ENCODE measurements around the gene ANKRD34A. TPM values are rescaled to one million over a fixed set of nuclear protein-coding genes. Genes with fewer than 3 reads are reported as not detected.

Gene ANKRD34A
- total and polyA plus RNA-seq, 2 of the 13 experiments (the other 11 are each of a cell fraction or from before 2014, with no cell fraction given): 0.05 to 0.07 TPM

DNA sequence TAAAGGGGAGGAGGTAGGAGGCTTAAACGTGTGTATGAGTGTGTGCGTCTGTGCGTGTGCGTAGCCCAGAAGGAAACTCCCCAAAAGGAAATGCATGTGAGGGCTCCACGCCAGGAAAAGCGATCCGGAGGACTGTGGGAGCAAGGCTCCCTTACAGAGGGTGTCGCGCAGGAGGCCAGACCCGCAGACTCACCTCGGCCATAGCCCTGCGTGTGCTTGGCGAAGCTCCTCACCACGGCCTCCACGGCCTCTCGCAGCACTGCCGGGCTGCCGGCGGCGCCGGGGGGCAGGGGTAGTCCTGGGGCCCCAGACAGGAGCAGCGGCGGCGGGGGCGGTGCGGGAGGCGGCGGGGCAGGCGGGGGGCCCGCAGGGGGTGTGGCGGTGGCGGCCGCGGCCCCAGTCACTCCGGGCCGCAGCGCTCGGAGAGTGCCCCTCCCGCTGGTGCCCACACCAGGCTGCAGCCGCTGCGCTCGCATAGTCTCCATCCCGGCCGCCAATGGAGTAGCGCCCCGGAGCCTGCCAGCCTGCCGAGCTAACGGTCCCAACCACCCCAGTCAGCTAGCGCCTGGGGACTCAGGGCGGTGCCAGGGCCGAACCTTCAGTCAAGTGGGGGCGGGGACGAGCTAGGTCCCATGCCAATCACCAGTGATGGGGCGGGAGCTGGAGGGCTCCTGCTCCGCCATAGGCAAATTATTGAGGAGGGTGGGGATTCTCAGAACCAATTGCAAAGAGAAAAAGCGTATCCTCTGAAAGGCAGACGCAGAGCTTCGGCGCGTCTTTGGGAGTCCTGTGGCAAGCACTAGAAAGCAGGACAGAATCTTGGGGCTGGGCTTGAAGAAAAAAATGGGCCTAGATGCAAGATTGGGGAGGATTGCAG, 6.7 kb downstream of the ANKRD34A start, which contains the start of gene LIX1L (continued):
- TF ChIP-seq, protein P1, sequence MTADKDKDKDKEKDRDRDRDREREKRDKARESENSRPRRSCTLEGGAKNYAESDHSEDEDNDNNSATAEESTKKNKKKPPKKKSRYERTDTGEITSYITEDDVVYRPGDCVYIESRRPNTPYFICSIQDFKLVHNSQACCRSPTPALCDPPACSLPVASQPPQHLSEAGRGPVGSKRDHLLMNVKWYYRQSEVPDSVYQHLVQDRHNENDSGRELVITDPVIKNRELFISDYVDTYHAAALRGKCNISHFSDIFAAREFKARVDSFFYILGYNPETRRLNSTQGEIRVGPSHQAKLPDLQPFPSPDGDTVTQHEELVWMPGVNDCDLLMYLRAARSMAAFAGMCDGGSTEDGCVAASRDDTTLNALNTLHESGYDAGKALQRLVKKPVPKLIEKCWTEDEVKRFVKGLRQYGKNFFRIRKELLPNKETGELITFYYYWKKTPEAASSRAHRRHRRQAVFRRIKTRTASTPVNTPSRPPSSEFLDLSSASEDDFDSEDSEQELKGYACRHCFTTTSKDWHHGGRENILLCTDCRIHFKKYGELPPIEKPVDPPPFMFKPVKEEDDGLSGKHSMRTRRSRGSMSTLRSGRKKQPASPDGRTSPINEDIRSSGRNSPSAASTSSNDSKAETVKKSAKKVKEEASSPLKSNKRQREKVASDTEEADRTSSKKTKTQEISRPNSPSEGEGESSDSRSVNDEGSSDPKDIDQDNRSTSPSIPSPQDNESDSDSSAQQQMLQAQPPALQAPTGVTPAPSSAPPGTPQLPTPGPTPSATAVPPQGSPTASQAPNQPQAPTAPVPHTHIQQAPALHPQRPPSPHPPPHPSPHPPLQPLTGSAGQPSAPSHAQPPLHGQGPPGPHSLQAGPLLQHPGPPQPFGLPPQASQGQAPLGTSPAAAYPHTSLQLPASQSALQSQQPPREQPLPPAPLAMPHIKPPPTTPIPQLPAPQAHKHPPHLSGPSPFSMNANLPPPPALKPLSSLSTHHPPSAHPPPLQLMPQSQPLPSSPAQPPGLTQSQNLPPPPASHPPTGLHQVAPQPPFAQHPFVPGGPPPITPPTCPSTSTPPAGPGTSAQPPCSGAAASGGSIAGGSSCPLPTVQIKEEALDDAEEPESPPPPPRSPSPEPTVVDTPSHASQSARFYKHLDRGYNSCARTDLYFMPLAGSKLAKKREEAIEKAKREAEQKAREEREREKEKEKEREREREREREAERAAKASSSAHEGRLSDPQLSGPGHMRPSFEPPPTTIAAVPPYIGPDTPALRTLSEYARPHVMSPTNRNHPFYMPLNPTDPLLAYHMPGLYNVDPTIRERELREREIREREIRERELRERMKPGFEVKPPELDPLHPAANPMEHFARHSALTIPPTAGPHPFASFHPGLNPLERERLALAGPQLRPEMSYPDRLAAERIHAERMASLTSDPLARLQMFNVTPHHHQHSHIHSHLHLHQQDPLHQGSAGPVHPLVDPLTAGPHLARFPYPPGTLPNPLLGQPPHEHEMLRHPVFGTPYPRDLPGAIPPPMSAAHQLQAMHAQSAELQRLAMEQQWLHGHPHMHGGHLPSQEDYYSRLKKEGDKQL (CRISPR knock-in tag; IDR thresholded peaks at IDR 0.05; ENCODE audit: low read depth): no peak
- no peak for TF ChIP-seq AGO1 (IDR thresholded peaks at IDR 0.05; ENCODE audit: low read depth, low read length, poor library complexity, severe bottlenecking)
- TF ChIP-seq ZNF333 (CRISPR knock-in tag; IDR thresholded peaks at IDR 0.05; ENCODE audit: borderline replicate concordance): no peak
- no peak for TF ChIP-seq MEIS2 (CRISPR knock-in tag; IDR thresholded peaks at IDR 0.05)
- TF ChIP-seq ZNF556 (CRISPR knock-in tag; IDR thresholded peaks at IDR 0.05; ENCODE audit: borderline replicate concordance): no peak
- no peak for TF ChIP-seq NCOA5 (CRISPR knock-in tag; IDR thresholded peaks at IDR 0.05)
- TF ChIP-seq ZZZ3 (CRISPR knock-in tag; IDR thresholded peaks at IDR 0.05; ENCODE audit: borderline replicate concordance): no peak
- no peak for TF ChIP-seq KAT8 (CRISPR knock-in tag; IDR thresholded peaks at IDR 0.05)
- TF ChIP-seq, protein P2, sequence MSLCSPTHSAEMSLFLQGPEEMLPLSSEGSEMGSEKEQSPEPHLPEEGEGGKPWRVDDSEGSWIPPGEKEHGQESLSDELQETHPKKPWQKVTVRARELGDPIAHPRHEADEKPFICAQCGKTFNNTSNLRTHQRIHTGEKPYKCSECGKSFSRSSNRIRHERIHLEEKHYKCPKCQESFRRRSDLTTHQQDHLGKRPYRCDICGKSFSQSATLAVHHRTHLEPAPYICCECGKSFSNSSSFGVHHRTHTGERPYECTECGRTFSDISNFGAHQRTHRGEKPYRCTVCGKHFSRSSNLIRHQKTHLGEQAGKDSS (CRISPR knock-in tag; IDR thresholded peaks at IDR 0.05; ENCODE audit: borderline replicate concordance, low read depth): no peak
- TF ChIP-seq, protein P3, sequence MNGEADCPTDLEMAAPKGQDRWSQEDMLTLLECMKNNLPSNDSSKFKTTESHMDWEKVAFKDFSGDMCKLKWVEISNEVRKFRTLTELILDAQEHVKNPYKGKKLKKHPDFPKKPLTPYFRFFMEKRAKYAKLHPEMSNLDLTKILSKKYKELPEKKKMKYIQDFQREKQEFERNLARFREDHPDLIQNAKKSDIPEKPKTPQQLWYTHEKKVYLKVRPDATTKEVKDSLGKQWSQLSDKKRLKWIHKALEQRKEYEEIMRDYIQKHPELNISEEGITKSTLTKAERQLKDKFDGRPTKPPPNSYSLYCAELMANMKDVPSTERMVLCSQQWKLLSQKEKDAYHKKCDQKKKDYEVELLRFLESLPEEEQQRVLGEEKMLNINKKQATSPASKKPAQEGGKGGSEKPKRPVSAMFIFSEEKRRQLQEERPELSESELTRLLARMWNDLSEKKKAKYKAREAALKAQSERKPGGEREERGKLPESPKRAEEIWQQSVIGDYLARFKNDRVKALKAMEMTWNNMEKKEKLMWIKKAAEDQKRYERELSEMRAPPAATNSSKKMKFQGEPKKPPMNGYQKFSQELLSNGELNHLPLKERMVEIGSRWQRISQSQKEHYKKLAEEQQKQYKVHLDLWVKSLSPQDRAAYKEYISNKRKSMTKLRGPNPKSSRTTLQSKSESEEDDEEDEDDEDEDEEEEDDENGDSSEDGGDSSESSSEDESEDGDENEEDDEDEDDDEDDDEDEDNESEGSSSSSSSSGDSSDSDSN (CRISPR knock-in tag; IDR thresholded peaks at IDR 0.05): peak; percentile 79
- TF ChIP-seq ZNF577 (CRISPR knock-in tag; IDR thresholded peaks at IDR 0.05; ENCODE audit: borderline replicate concordance, low read depth): no peak
- TF ChIP-seq, protein P4, sequence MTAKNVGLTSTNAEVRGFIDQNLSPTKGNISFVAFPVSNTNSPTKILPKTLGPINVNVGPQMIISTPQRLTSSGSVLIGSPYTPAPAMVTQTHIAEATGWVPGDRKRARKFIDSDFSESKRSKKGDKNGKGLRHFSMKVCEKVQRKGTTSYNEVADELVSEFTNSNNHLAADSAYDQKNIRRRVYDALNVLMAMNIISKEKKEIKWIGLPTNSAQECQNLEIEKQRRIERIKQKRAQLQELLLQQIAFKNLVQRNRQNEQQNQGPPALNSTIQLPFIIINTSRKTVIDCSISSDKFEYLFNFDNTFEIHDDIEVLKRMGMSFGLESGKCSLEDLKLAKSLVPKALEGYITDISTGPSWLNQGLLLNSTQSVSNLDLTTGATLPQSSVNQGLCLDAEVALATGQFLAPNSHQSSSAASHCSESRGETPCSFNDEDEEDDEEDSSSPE (CRISPR knock-in tag; IDR thresholded peaks at IDR 0.05): peak; percentile 22; the same call in 1 of the 2 replicates
- TF ChIP-seq ZBTB1 (CRISPR knock-in tag; IDR thresholded peaks at IDR 0.05; ENCODE audit: borderline replicate concordance): no peak
- TF ChIP-seq, protein P5, sequence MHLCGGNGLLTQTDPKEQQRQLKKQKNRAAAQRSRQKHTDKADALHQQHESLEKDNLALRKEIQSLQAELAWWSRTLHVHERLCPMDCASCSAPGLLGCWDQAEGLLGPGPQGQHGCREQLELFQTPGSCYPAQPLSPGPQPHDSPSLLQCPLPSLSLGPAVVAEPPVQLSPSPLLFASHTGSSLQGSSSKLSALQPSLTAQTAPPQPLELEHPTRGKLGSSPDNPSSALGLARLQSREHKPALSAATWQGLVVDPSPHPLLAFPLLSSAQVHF (CRISPR knock-in tag; IDR thresholded peaks at IDR 0.05): no peak
- no peak for TF ChIP-seq TBX2 (CRISPR knock-in tag; IDR thresholded peaks at IDR 0.05; ENCODE audit: borderline replicate concordance)
